Bladder microvascular endothelial cell (primary cell): ENCODE measurements around the gene SERP2. TPM values are rescaled to one million over a fixed set of nuclear protein-coding genes. Genes with fewer than 3 reads are reported as not detected.

Source experiments
- total RNA-seq: library from RNA; depleted of rRNA; stranded (reverse); fragments of >200 nt; gene quantifications from 2 replicates; pipeline ENCODE4 v1.2.3, GENCODE V29; 2014

SERP2 gene
- 1.4 TPM in 1 of 2 replicates, not detected in the other for total RNA-seq

GRCh38 chr13:44373601-44374347, at the start of gene SERP2:
Gene SERP2, plus strand, starts transcription at chr13:44373824. Its CDS starts 202 bp downstream, at chr13:44374026.

Other genes starting within 250 kb of the SERP2 start
- 36.3 and 53.2 TPM in 2 replicates for gene TSC22D1, start 202.5 kb downstream of the SERP2 start, total RNA-seq